ENCODE measurements around the gene ADAMTSL5. TPM values are rescaled to one million over a fixed set of nuclear protein-coding genes. Genes with fewer than 3 reads are reported as not detected.
A peak's percentile ranks its signal among the peaks of the same experiment; 100 is the strongest.

The ADAMTSL5 gene
- total and polyA plus RNA-seq, 2 of the 13 experiments (the other 11 are each of a cell fraction or from before 2014, with no cell fraction given): 0.60 to 2.7 TPM

DNA sequence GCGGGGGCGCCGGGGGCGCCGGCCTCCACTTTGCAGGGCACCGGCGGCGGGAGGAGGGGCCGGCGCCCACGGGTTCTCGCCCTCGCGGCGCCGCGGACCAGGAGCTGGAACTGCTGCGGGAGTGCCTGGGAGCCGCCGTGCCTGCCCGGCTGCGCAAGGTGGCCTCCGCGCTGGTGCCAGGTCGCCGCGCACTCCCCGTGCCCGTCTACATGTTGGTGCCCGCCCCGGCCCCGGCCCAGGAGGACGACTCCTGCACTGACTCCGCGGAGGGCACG, 45.7 kb downstream of the ADAMTSL5 start:
- WGBS (ENCODE audit: low lambda C conversion rate): 98% methylated on average over 16 of the region's 36 CpGs
- in situ Hi-C loops (cut with HindIII; ENCODE audit: extremely low pct_ligation_motif_present, low pct_unique_long_range_greater_than_20kb): no loop called here
- no peak for ATAC-seq
- H3K4me1 ChIP-seq (ENCODE audit: insufficient read depth, low read length): peaks cover 25% of the 10 kb centered on the region
- intact Hi-C loops (cut with micrococcal nuclease; ENCODE audit: unreplicated experiment): no loop called here
- POLR2A ChIA-PET: no interaction called here
- no peaks in the 10 kb centered on the region for H3K27me3 ChIP-seq (ENCODE audit: control insufficient read depth in 1 of 2, insufficient read depth in 2 of 2, low read length in 2 of 2)
- no peak overlapping the region for H3K27ac ChIP-seq (ENCODE audit: extremely low read length, insufficient read depth, low read length)
- H4K20me1 ChIP-seq (ENCODE audit: insufficient read depth, low read length): peaks cover 12% of the 10 kb centered on the region
- no peak overlapping the region for H3K9ac ChIP-seq (ENCODE audit: insufficient read depth, low read depth, low read length)
- H3K36me3 ChIP-seq (replicated peaks in 1 of 2; ENCODE audit: control insufficient read depth in 1 of 2, insufficient read depth in 2 of 2, low read length in 2 of 2): no peaks in the 10 kb centered on the region
- peak; percentile 44; the same call in 1 of the 2 replicates for TF ChIP-seq HNRNPL (IDR thresholded peaks at IDR 0.05; ENCODE audit: low read depth, low read length)
- TF ChIP-seq MAFF (IDR thresholded peaks at IDR 0.05; ENCODE audit: low read depth, low read length): no peak
- no peaks in the 10 kb centered on the region for H3K9me3 ChIP-seq (ENCODE audit: low read length)
- no peaks in the 10 kb centered on the region for H3K79me2 ChIP-seq (ENCODE audit: insufficient read depth, low read length)
- FAIRE-seq: no peak
- H2AFZ ChIP-seq (ENCODE audit: low read length): no peak overlapping the region
- H3K4me2 ChIP-seq (ENCODE audit: low read depth, low read length): no peak overlapping the region
- CTCF ChIA-PET (ENCODE audit: low intra/inter-chr PET ratio, low total read pairs): no interaction called here
- no peak for DNase-seq (ENCODE audit: low spot score)
- no peak overlapping the region for H3K4me3 ChIP-seq (replicated peaks in 1 of 3; ENCODE audit: insufficient read depth in 1 of 3, low read depth in 2 of 3, low read length in 3 of 3)
- BruUV-seq (replicated peaks): no TSS peak

GRCh38 chr19:1466461-1467214, 46.2 kb downstream of the ADAMTSL5 start:
- ATAC-seq (no peak), FAIRE-seq (no peak), DNase-seq (ENCODE audit: low spot score) (no peak)
- Histone ChIP-seq H3K4me2 (ENCODE audit: low read depth, low read length) (no peak overlapping the region), H3K79me2 (ENCODE audit: insufficient read depth, low read length) (no peaks in the 10 kb centered on the region), H3K27me3 (ENCODE audit: control insufficient read depth in 1 of 2, insufficient read depth in 2 of 2, low read length in 2 of 2) (no peaks in the 10 kb centered on the region), H3K9me3 (ENCODE audit: low read length) (no peaks in the 10 kb centered on the region), H3K9ac (ENCODE audit: insufficient read depth, low read depth, low read length) (no peak overlapping the region), H2AFZ (ENCODE audit: low read length) (no peak overlapping the region), H4K20me1 (ENCODE audit: insufficient read depth, low read length) (peaks cover 10% of the 10 kb centered on the region), H3K27ac (ENCODE audit: extremely low read length, insufficient read depth, low read length) (no peak overlapping the region), H3K4me3 (replicated peaks in 1 of 3; ENCODE audit: insufficient read depth in 1 of 3, low read depth in 2 of 3, low read length in 3 of 3) (no peak overlapping the region), H3K4me1 (ENCODE audit: insufficient read depth, low read length) (peaks cover 25% of the 10 kb centered on the region), H3K36me3 (replicated peaks in 1 of 2; ENCODE audit: control insufficient read depth in 1 of 2, insufficient read depth in 2 of 2, low read length in 2 of 2) (no peaks in the 10 kb centered on the region)
- intact Hi-C loops (cut with micrococcal nuclease; ENCODE audit: unreplicated experiment): no loop called here
- no TSS peak for BruUV-seq (replicated peaks)
- in situ Hi-C loops (cut with HindIII; ENCODE audit: extremely low pct_ligation_motif_present, low pct_unique_long_range_greater_than_20kb): no loop called here
- POLR2A ChIA-PET: interaction anchor here (1.6 kb wide), 1 partner anchor 13 kb away, joined by 5 read pairs; no protein-coding TSS in a partner anchor
- CTCF ChIA-PET (ENCODE audit: low intra/inter-chr PET ratio, low total read pairs): no interaction called here
- TF ChIP-seq AGO2 (optimal IDR thresholded peaks at IDR 0.05; ENCODE audit: low read depth, low read length) (peak; percentile 12), SOX6 (IDR thresholded peaks at IDR 0.05) (no peak), SOX6 (CRISPR knock-in tag; IDR thresholded peaks at IDR 0.05) (no peak), ARNT (IDR thresholded peaks at IDR 0.05) (no peak), PCBP1 (IDR thresholded peaks at IDR 0.05; ENCODE audit: borderline replicate concordance, low read depth, low read length) (no peak), EZH2 (conservative IDR thresholded peaks at IDR 0.05; ENCODE audit: low read depth, low read length) (no peak), ATF7-NPFF (CRISPR knock-in tag; IDR thresholded peaks at IDR 0.05; ENCODE audit: low read depth) (no peak)
- 95% methylated on average over 29 of the region's 70 CpGs for WGBS (ENCODE audit: low lambda C conversion rate)

Data from HepG2 (cell line).